Gastroesophageal sphincter (tissue), 4 donors: Measurements from ENCODE around the gene RAB11FIP2. TPM values are rescaled to one million over a fixed set of nuclear protein-coding genes. Genes with fewer than 3 reads are reported as not detected.

Source experiments
- ATAC-seq: fragments of 150-250 bp; one replicate; pipeline ENCODE4 v1.9.1; 2016; ENCODE audit warnings: mild to moderate bottlenecking, moderate library complexity
- H3K27ac ChIP-seq, 4 donors: fragments of 200-600 bp; sonication (generic) in 3 of 4; 1 replicate in 3 of 4; 2 replicates in 1 of 4; pipeline ENCODE4 v1.5.1; 2016 to 2019
- H3K27me3 ChIP-seq: fragments of 200-600 bp; sonication (generic); one replicate; pipeline ENCODE4 v1.5.1; 2019
- H3K36me3 ChIP-seq, 2 donors: fragments of 200-600 bp; sonication (generic); one replicate each; pipeline ENCODE4 v1.5.1; 2019; ENCODE audit warnings: control low read depth in 1 of 2
- H3K4me1 ChIP-seq, 3 donors: fragments of 200-600 bp; sonication (generic); 1 replicate in 2 of 3; 2 replicates in 1 of 3; pipeline ENCODE4 v1.5.1; 2016 to 2019; ENCODE audit warnings: control low read depth in 2 of 3
- H3K4me3 ChIP-seq, 2 donors: fragments of 200-600 bp; sonication (generic); one replicate each; pipeline ENCODE4 v1.5.1; 2019; ENCODE audit warnings: mild to moderate bottlenecking in 1 of 2, moderate library complexity in 1 of 2
- H3K9me3 ChIP-seq, 3 donors: fragments of 200-600 bp; sonication (generic); one replicate each; pipeline ENCODE4 v1.5.1; 2017 to 2019; ENCODE audit warnings: control low read depth in 2 of 3
- EP300 ChIP-seq: sonication (generic); formaldehyde crosslinking; IDR thresholded peaks from one replicate; pipeline ENCODE4 v1.6.1; 2017; ENCODE audit warnings: antibody characterized with exemption, mild to moderate bottlenecking
- POLR2A ChIP-seq, 2 donors: fragments of 450-650 bp; IDR thresholded peaks; one replicate each; pipeline ENCODE4 v1.6.1; 2017; ENCODE audit warnings: antibody characterized with exemption in 2 of 2, mild to moderate bottlenecking in 2 of 2, moderate library complexity in 1 of 2
- POLR2AphosphoS5 ChIP-seq: sonication (generic); formaldehyde crosslinking; IDR thresholded peaks from one replicate; pipeline ENCODE4 v1.6.1; 2017; ENCODE audit warnings: antibody characterized with exemption
- WGBS, 2 donors: methylation state at CpG; one replicate each; pipeline ENCODE4 v1.1.5; 2018; ENCODE audit warnings: low coverage in 1 of 2; 5-methylcytosine and 5-hydroxymethylcytosine counted together
- total RNA-seq, 4 donors: library from RNA; depleted of rRNA; stranded (reverse); fragments of >200 nt; gene quantifications; one replicate each; pipeline ENCODE4 v1.1.0, GENCODE V29; 2016
- TF ChIP-seq, protein P1 (sequence below), 4 experiments: fragments of 200-600 bp in 2 of 4; fragments of 450-650 bp in 2 of 4; sonication (generic) in 1 of 4; IDR thresholded peaks; one replicate each; pipeline ENCODE4 v1.5.1; 2017 to 2019; ENCODE audit warnings: antibody characterized with exemption in 4 of 4, mild to moderate bottlenecking in 2 of 4, moderate library complexity in 2 of 4

The RAB11FIP2 gene
- total RNA-seq, 4 donors from 2014 or later: 32.0 to 55.1 (median 44.8) TPM

GRCh38 chr10:118002581-118002980, 44.2 kb downstream of the RAB11FIP2 start:
- no peaks in the 10 kb centered on the region for H3K27me3 ChIP-seq
- H3K4me1 ChIP-seq: no peaks in the 10 kb centered on the region
- no peaks in the 10 kb centered on the region for H3K9me3 ChIP-seq
- peaks cover 0 to 53% of the 10 kb centered on the region in 2 donors for H3K36me3 ChIP-seq
- WGBS, 2 donors: 85 to 94% methylated on average over 4 to 6 of the region's 6 CpGs
- no peak overlapping the region for H3K27ac ChIP-seq
- H3K4me3 ChIP-seq: no peak overlapping the region
- no peak for TF ChIP-seq POLR2A (IDR thresholded peaks at IDR 0.05)
- TF ChIP-seq, protein P1, sequence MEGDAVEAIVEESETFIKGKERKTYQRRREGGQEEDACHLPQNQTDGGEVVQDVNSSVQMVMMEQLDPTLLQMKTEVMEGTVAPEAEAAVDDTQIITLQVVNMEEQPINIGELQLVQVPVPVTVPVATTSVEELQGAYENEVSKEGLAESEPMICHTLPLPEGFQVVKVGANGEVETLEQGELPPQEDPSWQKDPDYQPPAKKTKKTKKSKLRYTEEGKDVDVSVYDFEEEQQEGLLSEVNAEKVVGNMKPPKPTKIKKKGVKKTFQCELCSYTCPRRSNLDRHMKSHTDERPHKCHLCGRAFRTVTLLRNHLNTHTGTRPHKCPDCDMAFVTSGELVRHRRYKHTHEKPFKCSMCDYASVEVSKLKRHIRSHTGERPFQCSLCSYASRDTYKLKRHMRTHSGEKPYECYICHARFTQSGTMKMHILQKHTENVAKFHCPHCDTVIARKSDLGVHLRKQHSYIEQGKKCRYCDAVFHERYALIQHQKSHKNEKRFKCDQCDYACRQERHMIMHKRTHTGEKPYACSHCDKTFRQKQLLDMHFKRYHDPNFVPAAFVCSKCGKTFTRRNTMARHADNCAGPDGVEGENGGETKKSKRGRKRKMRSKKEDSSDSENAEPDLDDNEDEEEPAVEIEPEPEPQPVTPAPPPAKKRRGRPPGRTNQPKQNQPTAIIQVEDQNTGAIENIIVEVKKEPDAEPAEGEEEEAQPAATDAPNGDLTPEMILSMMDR (IDR thresholded peaks at IDR 0.05): no peak
- TF ChIP-seq EP300: no peak
- TF ChIP-seq POLR2AphosphoS5: no peak
- no peak for ATAC-seq

- H3K27ac ChIP-seq: no peak overlapping the region
- WGBS, 2 donors: 100% methylated on average over 1 of the region's 1 CpG
- H3K36me3 ChIP-seq: peaks cover 0 to 15% of the 10 kb centered on the region in 2 donors
- ATAC-seq: no peak
- H3K9me3 ChIP-seq: no peaks in the 10 kb centered on the region
- H3K4me1 ChIP-seq: no peaks in the 10 kb centered on the region
- no peak overlapping the region for H3K4me3 ChIP-seq
- H3K27me3 ChIP-seq: no peaks in the 10 kb centered on the region
- TF ChIP-seq, protein P1 (IDR thresholded peaks at IDR 0.05): no peak
- TF ChIP-seq EP300 (no peak), POLR2AphosphoS5 (no peak), POLR2A (IDR thresholded peaks at IDR 0.05) (no peak)
These were observed 49.1 kb downstream of the RAB11FIP2 start for GRCh38 chr10:117997673-117998072.

DNA sequence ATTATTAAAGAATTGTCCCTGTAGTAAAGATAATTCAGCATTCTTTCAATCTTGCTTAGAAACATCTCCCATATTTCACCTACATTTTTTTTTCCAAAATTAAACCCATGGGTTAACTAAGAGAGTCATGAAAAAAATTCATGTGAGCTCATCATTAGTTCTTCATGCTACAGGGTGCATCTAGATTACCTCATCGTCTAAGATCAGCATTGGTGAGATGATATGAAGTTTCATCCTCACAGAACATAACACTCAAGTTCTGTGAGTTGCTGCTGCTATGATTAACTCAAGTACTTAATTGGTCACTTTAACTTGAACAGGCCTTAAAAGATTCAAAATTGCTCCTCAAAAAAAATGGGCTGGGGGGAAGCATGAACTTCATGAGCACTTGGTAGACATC, 50.0 kb downstream of the RAB11FIP2 start:
- Histone ChIP-seq H3K4me1 (no peaks in the 10 kb centered on the region), H3K36me3 (peaks cover 0 to 13% of the 10 kb centered on the region in 2 donors), H3K4me3 (no peak overlapping the region), H3K9me3 (no peaks in the 10 kb centered on the region), H3K27ac (no peak overlapping the region), H3K27me3 (no peaks in the 10 kb centered on the region)
- WGBS, 2 donors: 100% methylated on average over 1 of the region's 1 CpG
- ATAC-seq: no peak
- TF ChIP-seq POLR2AphosphoS5 (no peak), EP300 (no peak), POLR2A (IDR thresholded peaks at IDR 0.05) (no peak)
- TF ChIP-seq, protein P1 (IDR thresholded peaks at IDR 0.05): no peak

DNA sequence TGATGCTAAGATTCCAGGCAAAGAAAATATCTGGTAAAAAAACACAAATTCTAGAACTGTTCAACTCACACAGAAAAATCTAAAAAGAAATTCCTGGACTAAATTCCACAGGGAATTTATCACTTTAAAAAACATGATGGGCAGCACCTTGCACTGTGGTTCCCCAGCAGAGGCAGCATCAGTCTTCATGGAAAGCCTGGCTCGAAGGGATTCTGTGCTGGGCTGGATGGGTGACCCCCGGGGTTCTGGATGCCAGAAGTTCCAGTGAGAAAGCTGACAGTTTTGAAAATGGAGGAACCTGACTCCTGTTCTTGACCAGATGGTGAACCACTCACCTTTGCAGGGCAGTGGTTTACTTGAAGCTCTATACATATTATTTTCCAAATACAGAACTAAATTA, 52.0 kb downstream of the RAB11FIP2 start:
- H3K36me3 ChIP-seq: peaks cover 0 to 13% of the 10 kb centered on the region in 2 donors
- H3K27ac ChIP-seq: no peak overlapping the region
- H3K4me1 ChIP-seq: no peaks in the 10 kb centered on the region
- H3K4me3 ChIP-seq: no peak overlapping the region
- no peaks in the 10 kb centered on the region for H3K27me3 ChIP-seq
- WGBS, 2 donors: 100% methylated on average over 2 of the region's 2 CpGs; no CpG with 5 or more reads in 1 of the 2 donors
- ATAC-seq: no peak
- TF ChIP-seq EP300: no peak
- TF ChIP-seq POLR2AphosphoS5: no peak
- TF ChIP-seq, protein P1 (IDR thresholded peaks at IDR 0.05): no peak
- TF ChIP-seq POLR2A (IDR thresholded peaks at IDR 0.05): no peak
- no peaks in the 10 kb centered on the region for H3K9me3 ChIP-seq

- Histone ChIP-seq H3K27ac (no peak overlapping the region), H3K27me3 (no peaks in the 10 kb centered on the region), H3K9me3 (no peaks in the 10 kb centered on the region), H3K4me3 (no peak overlapping the region), H3K36me3 (peaks cover 0 to 6% of the 10 kb centered on the region in 2 donors), H3K4me1 (no peaks in the 10 kb centered on the region)
- ATAC-seq: no peak
- 94% methylated on average over 3 of the region's 4 CpGs; no CpG with 5 or more reads in 1 of the 2 donors for WGBS, 2 donors
- TF ChIP-seq, protein P1 (IDR thresholded peaks at IDR 0.05): no peak
- TF ChIP-seq POLR2A (IDR thresholded peaks at IDR 0.05): no peak
- no peak for TF ChIP-seq EP300
- TF ChIP-seq POLR2AphosphoS5: no peak
These were observed 53.6 kb downstream of the RAB11FIP2 start for GRCh38 chr10:117993166-117993565.
